ENCODE measurements around the gene MITD1. TPM values are rescaled to one million over a fixed set of nuclear protein-coding genes. Genes with fewer than 3 reads are reported as not detected.
"Not testable (repeated sequence)": the region's sequence is repeated elsewhere in the genome, so short reads cannot be mapped to it uniquely, and the experiment has no call there.

Gene MITD1
- total and polyA plus RNA-seq, 2 donors from 2014 or later, result 29.1 to 38.0 TPM

DNA sequence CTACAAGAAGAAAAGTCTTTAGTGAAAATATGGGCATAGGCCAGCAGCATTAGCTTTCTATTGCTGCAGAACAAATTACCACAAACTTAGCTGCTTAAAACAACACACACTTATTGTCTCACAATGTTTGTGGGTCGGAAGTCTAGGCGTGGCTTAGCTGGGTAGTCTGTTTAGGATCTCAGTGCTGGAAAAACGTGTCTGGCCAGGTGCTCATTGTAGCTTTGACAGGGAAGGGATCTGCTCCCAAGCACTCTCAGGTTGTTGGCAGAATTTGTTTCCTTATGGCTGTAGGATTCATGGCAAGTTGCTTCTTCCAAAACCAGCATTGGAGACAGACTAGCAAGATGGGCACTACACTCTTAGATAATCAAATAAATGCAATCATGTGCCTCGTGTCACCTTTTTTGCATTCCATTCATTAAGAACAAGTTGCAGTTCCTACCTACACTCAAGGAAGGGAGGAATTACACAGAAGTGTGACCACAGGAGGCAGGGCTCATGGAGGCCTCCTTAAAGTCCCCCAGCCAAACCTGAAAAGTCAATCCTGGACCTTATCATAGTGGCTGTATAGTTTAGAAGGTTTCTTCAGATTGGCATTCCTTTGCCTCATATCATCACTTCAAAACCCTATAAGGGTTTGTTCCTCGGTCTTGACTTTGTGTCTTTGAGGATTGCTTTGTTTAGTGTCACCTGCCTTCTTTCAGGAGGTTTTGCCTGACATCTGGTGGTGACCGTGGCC, 17.4 kb upstream of the MITD1 start:
- no peak for TF ChIP-seq CTCF (IDR thresholded peaks at IDR 0.05; ENCODE audit: borderline replicate concordance, extremely low read depth, insufficient read depth)
- H3K27me3 ChIP-seq (ENCODE audit: control insufficient read depth, insufficient read depth, low read length), result no peaks in the 10 kb centered on the region
- H3K4me1 ChIP-seq (ENCODE audit: control insufficient read depth in 2 of 3, insufficient read depth in 2 of 3, low read depth in 1 of 3, low read length in 3 of 3), result no peaks in the 10 kb centered on the region
- H3K9ac ChIP-seq (ENCODE audit: low read length in 3 of 3), result no peak overlapping the region
- no peak overlapping the region for H3K4me3 ChIP-seq (ENCODE audit: low read length in 3 of 3)
- H3K36me3 ChIP-seq (ENCODE audit: control insufficient read depth in 2 of 3, insufficient read depth in 3 of 3, low read length in 3 of 3), result peaks cover 4 to 9% (median 7%) of the 10 kb centered on the region in 3 donors
- no peak overlapping the region for H3K27ac ChIP-seq (ENCODE audit: low read depth in 2 of 2, low read length in 2 of 2)
- intact Hi-C loops (cut with DNase I), result no loop called here
- no peaks in the 10 kb centered on the region for H3K9me3 ChIP-seq (ENCODE audit: control insufficient read depth in 2 of 3, insufficient read depth in 1 of 3, low read length in 3 of 3)
- FAIRE-seq (no peak), DNase-seq (no peak)

- H3K27ac ChIP-seq (ENCODE audit: low read depth in 2 of 2, low read length in 2 of 2); intact Hi-C loops (cut with DNase I); H3K9ac ChIP-seq (ENCODE audit: low read length in 3 of 3); H3K27me3 ChIP-seq (ENCODE audit: control insufficient read depth, insufficient read depth, low read length); H3K4me3 ChIP-seq (ENCODE audit: low read length in 3 of 3); FAIRE-seq; H3K4me1 ChIP-seq (ENCODE audit: control insufficient read depth in 2 of 3, insufficient read depth in 2 of 3, low read depth in 1 of 3, low read length in 3 of 3); H3K9me3 ChIP-seq (ENCODE audit: control insufficient read depth in 2 of 3, insufficient read depth in 1 of 3, low read length in 3 of 3); DNase-seq: not testable (repeated sequence)
- H3K36me3 ChIP-seq (ENCODE audit: control insufficient read depth in 2 of 3, insufficient read depth in 3 of 3, low read length in 3 of 3), result peaks cover 0 to 11% (median 9%) of the 10 kb centered on the region in 3 donors
These were observed 11.5 kb upstream of the MITD1 start for GRCh38 chr2:99192364-99192763.

DNA sequence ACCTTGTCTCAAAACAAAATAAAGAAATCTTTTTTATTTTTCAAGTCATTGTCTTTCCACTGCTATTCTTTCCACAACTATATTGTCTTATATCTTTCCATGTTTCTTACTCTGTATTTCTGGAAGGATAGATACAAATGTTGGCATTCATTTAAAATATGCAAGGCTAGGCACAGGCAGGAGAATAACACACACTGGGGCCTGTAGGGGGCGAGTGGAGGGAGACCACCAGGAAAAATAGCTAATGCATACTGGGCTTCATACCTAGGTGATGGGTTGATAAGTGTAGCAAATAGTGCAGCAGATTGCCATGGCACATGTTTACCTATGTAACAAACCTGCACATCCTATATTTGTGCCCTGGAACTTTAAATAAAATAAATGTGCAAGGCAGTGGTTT, 9.7 kb upstream of the MITD1 start:
- Histone ChIP-seq H3K4me3 (ENCODE audit: low read length in 3 of 3) (no peak overlapping the region), H3K4me1 (ENCODE audit: control insufficient read depth in 2 of 3, insufficient read depth in 2 of 3, low read depth in 1 of 3, low read length in 3 of 3) (no peaks in the 10 kb centered on the region), H3K27ac (ENCODE audit: low read depth in 2 of 2, low read length in 2 of 2) (no peak overlapping the region), H3K27me3 (ENCODE audit: control insufficient read depth, insufficient read depth, low read length) (no peaks in the 10 kb centered on the region), H3K9me3 (ENCODE audit: control insufficient read depth in 2 of 3, insufficient read depth in 1 of 3, low read length in 3 of 3) (no peaks in the 10 kb centered on the region), H3K36me3 (ENCODE audit: control insufficient read depth in 2 of 3, insufficient read depth in 3 of 3, low read length in 3 of 3) (peaks cover 0 to 7% (median 4%) of the 10 kb centered on the region in 3 donors), H3K9ac (ENCODE audit: low read length in 3 of 3) (no peak overlapping the region)
- intact Hi-C loops (cut with DNase I), result no loop called here
- DNase-seq (no peak), FAIRE-seq (no peak)
- no peak for TF ChIP-seq CTCF (IDR thresholded peaks at IDR 0.05; ENCODE audit: borderline replicate concordance, extremely low read depth, insufficient read depth)

- FAIRE-seq (no peak), DNase-seq (no peak)
- Histone ChIP-seq H3K27ac (ENCODE audit: low read depth in 2 of 2, low read length in 2 of 2) (no peak overlapping the region), H3K36me3 (ENCODE audit: control insufficient read depth in 2 of 3, insufficient read depth in 3 of 3, low read length in 3 of 3) (peaks cover 0 to 4% (median 4%) of the 10 kb centered on the region in 3 donors), H3K9me3 (ENCODE audit: control insufficient read depth in 2 of 3, insufficient read depth in 1 of 3, low read length in 3 of 3) (no peaks in the 10 kb centered on the region), H3K4me1 (ENCODE audit: control insufficient read depth in 2 of 3, insufficient read depth in 2 of 3, low read depth in 1 of 3, low read length in 3 of 3) (peaks cover 0 to 3% (median 0%) of the 10 kb centered on the region in 3 donors), H3K27me3 (ENCODE audit: control insufficient read depth, insufficient read depth, low read length) (no peaks in the 10 kb centered on the region), H3K4me3 (ENCODE audit: low read length in 3 of 3) (no peak overlapping the region), H3K9ac (ENCODE audit: low read length in 3 of 3) (no peak overlapping the region)
- no peak for TF ChIP-seq CTCF (IDR thresholded peaks at IDR 0.05; ENCODE audit: borderline replicate concordance, extremely low read depth, insufficient read depth)
- intact Hi-C loops (cut with DNase I), result no loop called here
These were observed 7.5 kb upstream of the MITD1 start for GRCh38 chr2:99188357-99188756.

Data from kidney (tissue), 14 donors.